Endothelial cell of umbilical vein (primary cell): ENCODE results near the gene CTBP2. TPM values are rescaled to one million over a fixed set of nuclear protein-coding genes. Genes with fewer than 3 reads are reported as not detected.

ENCODE experiments used
- BruUV-seq: library from RNA; stranded (reverse); fragments of 400-500 nt; replicated peaks from 2 replicates; lab custom pipeline; 2021; lab: Mats Ljungman, UMichigan
- CTCF ChIA-PET: fragments of 300-600, 350-600 bp; sonication (Branson Sonifier 250); formaldehyde crosslinking; loops from one replicate; lab custom pipeline; 2021; ENCODE audit warnings: antibody characterized with exemption, inconsistent platforms; lab: Charles Lee
- POLR2A ChIA-PET: fragments of 300-600, 350-600 bp; sonication (Branson Sonifier 250); formaldehyde crosslinking; loops from one replicate; lab custom pipeline; 2021; ENCODE audit warnings: antibody characterized with exemption, inconsistent platforms; lab: Charles Lee
- DNase-seq: peaks from one replicate; pipeline ENCODE4 v3.0.0-alpha.2; 2011; ENCODE audit warnings: low read depth, low spot score
- FAIRE-seq: peaks from 2 replicates; lab custom pipeline; 2011; peaks lifted over from hg19 to GRCh38; lab: Jason Lieb, UNC
- H2AFZ ChIP-seq: 2 replicates; pipeline ENCODE4 v1.6.0; 2012; ENCODE audit warnings: low read depth, low read length, control low read depth, inconsistent platforms
- H3K27ac ChIP-seq: 2 replicates; pipeline ENCODE4 v1.5.1; 2011; ENCODE audit warnings: low read depth, mild to moderate bottlenecking, control low read depth, low read length, moderate library complexity; ENCODE audit not compliant: insufficient read depth
- H3K27me3 ChIP-seq, 2 experiments: 2 replicates each; pipeline versions ENCODE4 v1.6.0 to v1.6.1; 2011; ENCODE audit warnings: low read length in 2 of 2, mixed read lengths in 1 of 2; ENCODE audit not compliant: control insufficient read depth in 2 of 2, insufficient read depth in 2 of 2
- H3K36me3 ChIP-seq, 2 experiments: 2 replicates in 1 of 2; 3 replicates in 1 of 2; pipeline ENCODE4 v1.5.1; 2011; ENCODE audit warnings: low read length in 2 of 2, mild to moderate bottlenecking in 1 of 2, moderate library complexity in 1 of 2; ENCODE audit not compliant: control insufficient read depth in 2 of 2, insufficient read depth in 2 of 2; ENCODE audit errors: extremely low read depth in 1 of 2
- H3K4me1 ChIP-seq: 3 replicates; pipeline ENCODE4 v1.5.1; 2011; ENCODE audit warnings: mild to moderate bottlenecking, low read length; ENCODE audit not compliant: control insufficient read depth, insufficient read depth; ENCODE audit errors: extremely low read depth
- H3K4me2 ChIP-seq: 2 replicates; pipeline ENCODE4 v1.6.1; 2011; ENCODE audit warnings: low read length, control low read depth, mixed read lengths; ENCODE audit not compliant: insufficient read depth
- H3K4me3 ChIP-seq, 3 experiments: fragments of 200-600 bp in 1 of 3; sonication (generic), shearing (Covaris generic) in 1 of 3; replicated peaks in 1 of 3; 2 replicates each; pipeline ENCODE4 v1.5.1; 2011 to 2016; ENCODE audit warnings: control low read depth in 3 of 3, low read length in 3 of 3, mild to moderate bottlenecking in 2 of 3, inconsistent platforms in 1 of 3, low read depth in 1 of 3, moderate library complexity in 1 of 3; ENCODE audit not compliant: insufficient read depth in 1 of 3
- H3K79me2 ChIP-seq: 2 replicates; pipeline ENCODE4 v1.6.0; 2012; ENCODE audit warnings: low read length, inconsistent platforms; ENCODE audit not compliant: control insufficient read depth, insufficient read depth
- H3K9ac ChIP-seq: replicated peaks from 2 replicates; pipeline ENCODE3; 2011; ENCODE audit warnings: low read length, control low read depth; ENCODE audit not compliant: insufficient read depth; ENCODE audit errors: extremely low read depth
- H3K9me1 ChIP-seq: replicated peaks from 3 replicates; pipeline ENCODE4 v1.6.0; 2011; ENCODE audit warnings: mild to moderate bottlenecking, low read length; ENCODE audit not compliant: control insufficient read depth, insufficient read depth; ENCODE audit errors: extremely low read depth
- H3K9me3 ChIP-seq: replicated peaks from 2 replicates; pipeline ENCODE4 v1.5.1; 2012; ENCODE audit warnings: low read length, inconsistent platforms; ENCODE audit not compliant: control insufficient read depth, insufficient read depth
- H4K20me1 ChIP-seq: replicated peaks from 2 replicates; pipeline ENCODE3; 2011; ENCODE audit warnings: mild to moderate bottlenecking, low read length; ENCODE audit not compliant: control insufficient read depth, insufficient read depth; ENCODE audit errors: extremely low read depth
- FOS ChIP-seq: IDR thresholded peaks from 2 replicates; pipeline ENCODE4 v1.6.1; 2011; ENCODE audit warnings: mild to moderate bottlenecking, low read length, moderate library complexity, borderline replicate concordance; ENCODE audit not compliant: insufficient read depth
- MYC ChIP-seq: IDR thresholded peaks from one replicate; pipeline ENCODE4 v1.6.1; 2011; ENCODE audit warnings: mild to moderate bottlenecking, low read depth, low read length
- POLR2AphosphoS5 ChIP-seq: IDR thresholded peaks from 2 replicates; pipeline ENCODE4 v1.6.1; 2012; ENCODE audit warnings: low read depth, mild to moderate bottlenecking, control low read depth, low read length, moderate library complexity; ENCODE audit not compliant: insufficient read depth
- dilution Hi-C: fragments of 300-500 bp; cut with MboI; formaldehyde crosslinking; loops from one replicate; pipeline ENCODE4 v1.15.0; 2019; ENCODE audit warnings: low sequenced_read_pairs; ENCODE audit not compliant: extremely low pct_ligation_motif_present
- intact Hi-C: fragments of 100-400 bp; cut with micrococcal nuclease; formaldehyde crosslinking; loops from one replicate; pipeline ENCODE4 v1.10.0; 2022
- polyA plus RNA-seq, 4 experiments: library from polyadenylated mRNA; depleted of rRNA in 3 of 4; stranded (reverse) in 3 of 4; unstranded in 1 of 4; fragments of >200 nt; gene quantifications; 2 replicates each; pipeline versions ENCODE4 v1.2.1 to v1.2.3, GENCODE V29; 2011 to 2012; ENCODE audit warnings: missing spikeins in 1 of 4
- total RNA-seq: library from RNA; stranded (reverse); gene quantifications from 2 replicates; pipeline ENCODE4 v1.2.3, GENCODE V29; 2021
- TF ChIP-seq, protein P1 (sequence below): IDR thresholded peaks from 2 replicates; pipeline ENCODE4 v1.6.1; 2011; ENCODE audit not compliant: insufficient read depth, insufficient read length

Gene CTBP2
- total and polyA plus RNA-seq, 2 donors (not counting 3 experiments of a cell fraction or from before 2014, with no cell fraction given) = 118 to 128 TPM

DNA sequence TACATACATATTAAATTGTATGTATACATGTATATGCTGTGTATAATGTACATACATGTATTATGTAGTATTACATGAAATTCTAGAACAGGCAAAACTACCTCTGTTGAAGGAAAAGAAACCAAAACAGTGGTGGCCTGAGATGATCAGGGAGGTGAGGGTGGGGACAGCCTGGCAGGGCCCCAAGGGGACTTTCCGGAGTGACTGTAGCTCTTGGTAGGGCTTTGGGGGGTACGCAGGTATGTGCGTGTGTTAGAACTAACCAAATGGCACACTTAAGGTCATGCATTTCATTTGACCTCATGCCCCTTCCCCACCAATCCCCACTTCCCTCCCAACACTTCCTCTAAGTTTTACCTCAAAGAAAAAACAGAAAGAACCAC lies 31.3 kb downstream of the CTBP2 start:
- Histone ChIP-seq H3K27me3 (no peaks in the 10 kb centered on the region), H3K36me3 (peaks cover 7 to 35% of the 10 kb centered on the region in 2 experiments), H2AFZ (no peak overlapping the region), H3K9me1 (no peaks in the 10 kb centered on the region), H4K20me1 (peaks cover 9% of the 10 kb centered on the region), H3K4me1 (no peaks in the 10 kb centered on the region), H3K4me3 (no peak overlapping the region), H3K9me3 (no peaks in the 10 kb centered on the region), H3K79me2 (peaks cover 99% of the 10 kb centered on the region), H3K9ac (no peak overlapping the region), H3K4me2 (no peak overlapping the region), H3K27ac (no peak overlapping the region)
- TF ChIP-seq POLR2AphosphoS5 = no peak
- TF ChIP-seq, protein P1, sequence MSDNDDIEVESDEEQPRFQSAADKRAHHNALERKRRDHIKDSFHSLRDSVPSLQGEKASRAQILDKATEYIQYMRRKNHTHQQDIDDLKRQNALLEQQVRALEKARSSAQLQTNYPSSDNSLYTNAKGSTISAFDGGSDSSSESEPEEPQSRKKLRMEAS = no peak
- TF ChIP-seq MYC = no peak
- intact Hi-C loops (no loop called here), dilution Hi-C loops (no loop called here)
- no TSS peak for BruUV-seq
- no peak for FAIRE-seq
- DNase-seq = no peak
- POLR2A ChIA-PET = no interaction called here
- CTCF ChIA-PET = interaction anchor here (1.0 to 1.1 kb wide), 2 partner anchors 10 to 81 kb away, joined by 3 read pairs; no protein-coding TSS in a partner anchor

DNA sequence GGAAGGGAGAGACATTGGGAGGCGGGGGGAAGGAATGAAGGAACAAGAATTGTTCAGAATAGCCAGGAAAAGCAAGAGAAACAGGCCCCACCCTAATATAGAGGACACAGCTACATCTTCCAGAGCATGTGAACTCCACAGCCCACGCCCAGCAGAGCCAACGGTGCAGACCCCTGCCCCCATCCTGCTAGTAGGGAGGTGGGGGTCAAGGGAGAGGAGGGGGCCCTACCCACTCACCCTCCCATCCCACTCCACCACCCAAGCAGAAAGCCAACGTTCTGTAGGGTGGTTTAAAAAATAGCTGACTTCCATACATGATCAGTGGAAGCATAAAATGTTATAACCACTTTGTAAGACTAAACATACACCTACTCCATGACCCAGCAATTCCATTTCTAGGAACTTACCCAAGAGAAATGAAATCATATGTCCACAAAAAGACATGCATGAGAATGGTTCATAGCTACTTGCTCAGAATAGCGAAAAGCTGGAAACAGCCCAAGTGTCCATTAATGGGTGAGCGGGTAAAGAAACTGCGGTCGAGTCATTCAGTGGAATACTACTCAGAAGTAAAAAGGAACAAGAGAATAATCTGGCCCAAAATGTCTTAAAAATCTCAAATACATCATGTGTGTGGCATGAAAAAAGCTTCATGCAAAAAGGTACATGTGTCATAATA lies 31.8 kb downstream of the CTBP2 start:
- H3K79me2 ChIP-seq = peaks cover 99% of the 10 kb centered on the region
- no peaks in the 10 kb centered on the region for H3K27me3 ChIP-seq
- POLR2A ChIA-PET = no interaction called here
- BruUV-seq = no TSS peak
- FAIRE-seq = no peak
- no peak for DNase-seq
- no peak overlapping the region for H3K9ac ChIP-seq
- no peaks in the 10 kb centered on the region for H3K4me1 ChIP-seq
- CTCF ChIA-PET = interaction anchor here (1.0 to 1.1 kb wide), 2 partner anchors 11 to 81 kb away, joined by 3 read pairs; no protein-coding TSS in a partner anchor
- H2AFZ ChIP-seq = no peak overlapping the region
- H4K20me1 ChIP-seq = peaks cover 11% of the 10 kb centered on the region
- intact Hi-C loops = no loop called here
- no peak for TF ChIP-seq FOS
- no peaks in the 10 kb centered on the region for H3K9me3 ChIP-seq
- H3K27ac ChIP-seq = no peak overlapping the region
- no peak overlapping the region for H3K4me3 ChIP-seq
- peaks cover 7 to 37% of the 10 kb centered on the region in 2 experiments for H3K36me3 ChIP-seq
- dilution Hi-C loops = no loop called here
- H3K9me1 ChIP-seq = no peaks in the 10 kb centered on the region
- no peak overlapping the region for H3K4me2 ChIP-seq
